ENCODE data around the gene CADM2.

GRCh38 chr3:85960793-85961192 is 1002.0 kb downstream of the CADM2 start:
- TF ChIP-seq POLR2A (IDR thresholded peaks at IDR 0.05; ENCODE audit: low read depth, low read length) (no peak), CTCF (IDR thresholded peaks at IDR 0.05; ENCODE audit: extremely low read depth in 1 of 2, insufficient read depth in 1 of 2, low read depth in 1 of 2, low read length in 2 of 2) (no peak), JUN (IDR thresholded peaks at IDR 0.05; ENCODE audit: borderline replicate concordance, insufficient read depth, insufficient read length, low read depth) (no peak), MAX (IDR thresholded peaks at IDR 0.05; ENCODE audit: insufficient read depth, insufficient read length) (no peak), GATA2 (IDR thresholded peaks at IDR 0.05; ENCODE audit: insufficient read depth, insufficient read length, low read depth, low read length) (no peak), EZH2 (IDR thresholded peaks at IDR 0.05; ENCODE audit: borderline replicate concordance, low read depth, low read length, severe bottlenecking) (no peak), FOS (IDR thresholded peaks at IDR 0.05; ENCODE audit: borderline replicate concordance, insufficient read depth, low read length) (no peak)
